ENCODE measurements around the gene RIMS3. TPM values are rescaled to one million over a fixed set of nuclear protein-coding genes. Genes with fewer than 3 reads are reported as not detected.
"Not testable (repeated sequence)": the region's sequence is repeated elsewhere in the genome, so short reads cannot be mapped to it uniquely, and the experiment has no call there.

The RIMS3 gene
- polyA plus RNA-seq, 1 donor from 2014 or later = 31.6 TPM

DNA sequence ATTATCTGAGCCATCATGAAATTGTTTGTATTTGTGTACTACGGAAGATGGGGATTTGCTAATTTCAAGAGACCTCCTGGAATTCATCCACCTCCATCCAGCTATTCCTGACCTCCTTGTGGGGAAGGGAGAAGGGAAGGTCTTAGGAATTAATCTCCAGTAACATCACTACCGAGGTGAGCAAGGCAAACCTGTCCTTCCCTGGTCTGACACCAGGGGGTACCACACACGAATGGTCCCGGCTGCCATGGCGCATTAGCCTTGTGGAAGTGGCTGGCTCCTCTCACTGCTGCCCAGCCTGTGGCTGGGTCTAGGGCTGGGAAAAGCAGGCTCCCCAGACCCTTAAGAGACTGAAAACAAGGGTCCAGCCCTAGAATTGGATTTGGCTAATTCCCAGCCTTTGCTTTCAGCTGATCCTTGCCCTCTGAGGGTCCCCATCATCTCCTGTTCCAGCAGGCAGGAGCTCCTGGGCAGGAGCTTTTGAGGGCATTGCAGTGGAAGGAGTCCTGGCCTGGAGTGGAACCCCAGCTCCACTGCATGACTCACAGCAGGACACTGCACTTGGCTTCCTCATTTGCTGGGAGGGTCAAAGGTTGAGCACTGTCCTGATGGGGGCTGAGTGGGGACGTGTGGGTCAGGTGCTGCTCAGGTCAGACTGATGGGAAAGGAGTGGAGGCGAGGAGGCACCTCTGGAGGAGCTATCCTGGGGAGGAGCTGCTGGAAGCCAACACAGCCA, 34.8 kb downstream of the RIMS3 start:
- TF ChIP-seq RAD21 (conservative IDR thresholded peaks at IDR 0.05) (peak; percentile 21), MXI1 (conservative IDR thresholded peaks at IDR 0.05; ENCODE audit: poor library complexity, severe bottlenecking) (no peak), POLR2AphosphoS5 (IDR thresholded peaks at IDR 0.05) (no peak), SMC3 (conservative IDR thresholded peaks at IDR 0.05; ENCODE audit: poor library complexity) (peak; percentile 44)
- TF ChIP-seq, protein P1, sequence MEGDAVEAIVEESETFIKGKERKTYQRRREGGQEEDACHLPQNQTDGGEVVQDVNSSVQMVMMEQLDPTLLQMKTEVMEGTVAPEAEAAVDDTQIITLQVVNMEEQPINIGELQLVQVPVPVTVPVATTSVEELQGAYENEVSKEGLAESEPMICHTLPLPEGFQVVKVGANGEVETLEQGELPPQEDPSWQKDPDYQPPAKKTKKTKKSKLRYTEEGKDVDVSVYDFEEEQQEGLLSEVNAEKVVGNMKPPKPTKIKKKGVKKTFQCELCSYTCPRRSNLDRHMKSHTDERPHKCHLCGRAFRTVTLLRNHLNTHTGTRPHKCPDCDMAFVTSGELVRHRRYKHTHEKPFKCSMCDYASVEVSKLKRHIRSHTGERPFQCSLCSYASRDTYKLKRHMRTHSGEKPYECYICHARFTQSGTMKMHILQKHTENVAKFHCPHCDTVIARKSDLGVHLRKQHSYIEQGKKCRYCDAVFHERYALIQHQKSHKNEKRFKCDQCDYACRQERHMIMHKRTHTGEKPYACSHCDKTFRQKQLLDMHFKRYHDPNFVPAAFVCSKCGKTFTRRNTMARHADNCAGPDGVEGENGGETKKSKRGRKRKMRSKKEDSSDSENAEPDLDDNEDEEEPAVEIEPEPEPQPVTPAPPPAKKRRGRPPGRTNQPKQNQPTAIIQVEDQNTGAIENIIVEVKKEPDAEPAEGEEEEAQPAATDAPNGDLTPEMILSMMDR (IDR thresholded peaks at IDR 0.05; ENCODE audit: poor library complexity, severe bottlenecking) = peak; percentile 32
- H2AFZ ChIP-seq (ENCODE audit: low read depth, low read length) = no peak overlapping the region

DNA sequence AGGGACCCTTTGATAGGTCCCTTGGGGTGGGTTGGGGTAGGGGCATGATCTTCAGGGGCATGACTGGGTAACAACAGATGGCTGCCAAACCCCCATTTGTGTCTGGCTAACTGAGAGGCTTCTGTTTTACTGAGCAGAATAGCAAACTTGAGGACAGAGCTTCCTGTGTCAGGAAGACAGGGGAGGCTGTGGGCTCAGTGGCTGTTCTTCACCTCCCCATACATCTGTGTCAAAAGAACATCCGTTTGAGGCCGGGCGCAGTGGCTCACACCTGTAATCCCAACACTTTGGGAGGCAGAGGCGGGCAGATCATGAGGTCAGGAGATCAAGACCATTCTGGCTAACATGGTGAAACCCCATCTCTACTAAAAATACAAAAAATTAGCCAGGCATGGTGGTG, 35.9 kb downstream of the RIMS3 start:
- not testable (repeated sequence) for H3K9ac ChIP-seq (ENCODE audit: low read length); H3F3A ChIP-seq (ENCODE audit: insufficient read depth, low read length, poor library complexity, severe bottlenecking); H4K20me1 ChIP-seq (ENCODE audit: insufficient read depth); H3K4me2 ChIP-seq (ENCODE audit: low read length); H3K27ac ChIP-seq (ENCODE audit: low read length); H3K36me3 ChIP-seq (ENCODE audit: insufficient read depth, low read length); H3K4me3 ChIP-seq (ENCODE audit: low read length); H3K9me3 ChIP-seq (ENCODE audit: low read length); H3K9me2 ChIP-seq (ENCODE audit: insufficient read depth, low read length); H2AFZ ChIP-seq (ENCODE audit: low read depth, low read length); H3K79me2 ChIP-seq (replicated peaks; ENCODE audit: insufficient read depth, low read length); H3K27me3 ChIP-seq (ENCODE audit: insufficient read depth, low read depth, low read length)

More for the DNA sequence above, 34.8 kb downstream of the RIMS3 start:
- H3K9me2 ChIP-seq (ENCODE audit: insufficient read depth, low read length) = no peaks in the 10 kb centered on the region
- no peaks in the 10 kb centered on the region for H3K27me3 ChIP-seq (ENCODE audit: insufficient read depth, low read depth, low read length)
- H3K36me3 ChIP-seq (ENCODE audit: insufficient read depth, low read length) = no peaks in the 10 kb centered on the region
- H3K9me3 ChIP-seq (ENCODE audit: low read length) = no peaks in the 10 kb centered on the region
- H3F3A ChIP-seq (ENCODE audit: insufficient read depth, low read length, poor library complexity, severe bottlenecking) = no peaks in the 10 kb centered on the region
- no peaks in the 10 kb centered on the region for H3K79me2 ChIP-seq (replicated peaks; ENCODE audit: insufficient read depth, low read length)
- no peaks in the 10 kb centered on the region for H4K20me1 ChIP-seq (ENCODE audit: insufficient read depth)
- H3K4me3 ChIP-seq (ENCODE audit: low read length) = no peak overlapping the region
- no peak overlapping the region for H3K27ac ChIP-seq (ENCODE audit: low read length)
- no peak overlapping the region for H3K9ac ChIP-seq (ENCODE audit: low read length)
- H3K4me2 ChIP-seq (ENCODE audit: low read length) = no peak overlapping the region

GRCh38 chr1:40628903-40629292, 36.6 kb downstream of the RIMS3 start:
- Histone ChIP-seq H3K27me3 (ENCODE audit: insufficient read depth, low read depth, low read length) (no peaks in the 10 kb centered on the region), H3K36me3 (ENCODE audit: insufficient read depth, low read length) (no peaks in the 10 kb centered on the region), H3K9me3 (ENCODE audit: low read length) (no peaks in the 10 kb centered on the region), H3K4me2 (ENCODE audit: low read length) (no peak overlapping the region), H3K4me3 (ENCODE audit: low read length) (no peak overlapping the region), H3K27ac (ENCODE audit: low read length) (no peak overlapping the region), H3K9ac (ENCODE audit: low read length) (no peak overlapping the region), H3F3A (ENCODE audit: insufficient read depth, low read length, poor library complexity, severe bottlenecking) (no peaks in the 10 kb centered on the region), H2AFZ (ENCODE audit: low read depth, low read length) (no peak overlapping the region), H4K20me1 (ENCODE audit: insufficient read depth) (no peaks in the 10 kb centered on the region), H3K79me2 (replicated peaks; ENCODE audit: insufficient read depth, low read length) (no peaks in the 10 kb centered on the region), H3K9me2 (ENCODE audit: insufficient read depth, low read length) (no peaks in the 10 kb centered on the region)
- TF ChIP-seq SMC3 (conservative IDR thresholded peaks at IDR 0.05; ENCODE audit: poor library complexity) (no peak), RAD21 (conservative IDR thresholded peaks at IDR 0.05) (no peak), EZH2 (IDR thresholded peaks at IDR 0.05; ENCODE audit: borderline replicate concordance, insufficient read depth, low read length, poor library complexity, severe bottlenecking) (no peak), POLR2AphosphoS5 (IDR thresholded peaks at IDR 0.05) (no peak), TAF1 (IDR thresholded peaks at IDR 0.05; ENCODE audit: low read depth) (no peak), EP300 (conservative IDR thresholded peaks at IDR 0.05; ENCODE audit: poor library complexity, severe bottlenecking) (no peak), MXI1 (conservative IDR thresholded peaks at IDR 0.05; ENCODE audit: poor library complexity, severe bottlenecking) (no peak)
- TF ChIP-seq, protein P1 (IDR thresholded peaks at IDR 0.05; ENCODE audit: poor library complexity, severe bottlenecking) = no peak
- TF ChIP-seq, protein P2, sequence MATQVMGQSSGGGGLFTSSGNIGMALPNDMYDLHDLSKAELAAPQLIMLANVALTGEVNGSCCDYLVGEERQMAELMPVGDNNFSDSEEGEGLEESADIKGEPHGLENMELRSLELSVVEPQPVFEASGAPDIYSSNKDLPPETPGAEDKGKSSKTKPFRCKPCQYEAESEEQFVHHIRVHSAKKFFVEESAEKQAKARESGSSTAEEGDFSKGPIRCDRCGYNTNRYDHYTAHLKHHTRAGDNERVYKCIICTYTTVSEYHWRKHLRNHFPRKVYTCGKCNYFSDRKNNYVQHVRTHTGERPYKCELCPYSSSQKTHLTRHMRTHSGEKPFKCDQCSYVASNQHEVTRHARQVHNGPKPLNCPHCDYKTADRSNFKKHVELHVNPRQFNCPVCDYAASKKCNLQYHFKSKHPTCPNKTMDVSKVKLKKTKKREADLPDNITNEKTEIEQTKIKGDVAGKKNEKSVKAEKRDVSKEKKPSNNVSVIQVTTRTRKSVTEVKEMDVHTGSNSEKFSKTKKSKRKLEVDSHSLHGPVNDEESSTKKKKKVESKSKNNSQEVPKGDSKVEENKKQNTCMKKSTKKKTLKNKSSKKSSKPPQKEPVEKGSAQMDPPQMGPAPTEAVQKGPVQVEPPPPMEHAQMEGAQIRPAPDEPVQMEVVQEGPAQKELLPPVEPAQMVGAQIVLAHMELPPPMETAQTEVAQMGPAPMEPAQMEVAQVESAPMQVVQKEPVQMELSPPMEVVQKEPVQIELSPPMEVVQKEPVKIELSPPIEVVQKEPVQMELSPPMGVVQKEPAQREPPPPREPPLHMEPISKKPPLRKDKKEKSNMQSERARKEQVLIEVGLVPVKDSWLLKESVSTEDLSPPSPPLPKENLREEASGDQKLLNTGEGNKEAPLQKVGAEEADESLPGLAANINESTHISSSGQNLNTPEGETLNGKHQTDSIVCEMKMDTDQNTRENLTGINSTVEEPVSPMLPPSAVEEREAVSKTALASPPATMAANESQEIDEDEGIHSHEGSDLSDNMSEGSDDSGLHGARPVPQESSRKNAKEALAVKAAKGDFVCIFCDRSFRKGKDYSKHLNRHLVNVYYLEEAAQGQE (IDR thresholded peaks at IDR 0.05; ENCODE audit: borderline replicate concordance) = no peak

Data from neural cell (in vitro differentiated cells).